HEK293 (cell line): Measurements from ENCODE around the gene VAT1L.

Experiments used
- CTCF ChIA-PET: fragments of 350-600 bp; formaldehyde crosslinking; extraction: SDS; loops from one replicate; lab custom pipeline; 2021; ENCODE audit warnings: antibody characterized with exemption; lab: Yijun Ruan, JAX
- POLR2A ChIA-PET: fragments of 300-600 bp; formaldehyde crosslinking; extraction: SDS; loops from one replicate; lab custom pipeline; 2020; ENCODE audit warnings: antibody characterized with exemption, inconsistent platforms; lab: Yijun Ruan, JAX
- H3K27ac ChIP-seq: fragments of 200-500 bp; sonication (Bioruptor generic); 2 replicates; pipeline ENCODE4 v1.5.1; 2014; ENCODE audit warnings: low read depth, low read length, control low read depth, inconsistent platforms; ENCODE audit errors: extremely low read depth
- H3K36me3 ChIP-seq, 2 experiments: fragments of 200-500 bp in 1 of 2; sonication (Bioruptor generic) in 1 of 2; 1 replicate in 1 of 2; 2 replicates in 1 of 2; pipeline ENCODE4 v1.5.1; 2014 to 2017; ENCODE audit warnings: inconsistent platforms in 2 of 2, low read length in 2 of 2; ENCODE audit not compliant: control insufficient read depth in 2 of 2, insufficient read depth in 1 of 2
- H3K4me1 ChIP-seq: fragments of 200-500 bp; sonication (Bioruptor generic); 2 replicates; pipeline ENCODE4 v1.5.1; 2014; ENCODE audit warnings: mild to moderate bottlenecking, low read length, inconsistent platforms; ENCODE audit not compliant: control insufficient read depth, insufficient read depth
- H3K4me3 ChIP-seq: 2 replicates; pipeline ENCODE4 v1.5.1; 2011; ENCODE audit warnings: low read depth, mild to moderate bottlenecking, control low read depth, low read length, moderate library complexity
- H3K9me3 ChIP-seq: fragments of 200-500 bp; sonication (Bioruptor generic); 2 replicates; pipeline ENCODE4 v1.5.1; 2014; ENCODE audit warnings: low read depth, low read length, inconsistent platforms; ENCODE audit not compliant: control insufficient read depth, insufficient read depth
- ATF2 ChIP-seq: fragments of 450-650 bp; formaldehyde crosslinking; IDR thresholded peaks from 2 replicates; pipeline ENCODE4 v1.5.1; 2016; ENCODE audit warnings: missing biosample characterization, missing genetic modification characterization, low read depth
- FEZF1 ChIP-seq: fragments of 450-650 bp; formaldehyde crosslinking; IDR thresholded peaks from 2 replicates; pipeline ENCODE4 v1.5.1; 2016; ENCODE audit warnings: missing biosample characterization, missing genetic modification characterization
- HOXC10 ChIP-seq: sonication (generic); formaldehyde crosslinking; IDR thresholded peaks from 2 replicates; pipeline ENCODE4 v1.8.1; 2023; ENCODE audit warnings: mild to moderate bottlenecking, missing genetic modification reagents
- KLF10 ChIP-seq: fragments of 450-650 bp; IDR thresholded peaks from 2 replicates; pipeline ENCODE4 v1.5.1; 2018; ENCODE audit warnings: missing biosample characterization, mild to moderate bottlenecking, missing genetic modification characterization
- KLF16 ChIP-seq: fragments of 450-650 bp; formaldehyde crosslinking; IDR thresholded peaks from 2 replicates; pipeline ENCODE4 v1.5.1; 2017; ENCODE audit warnings: missing biosample characterization, missing genetic modification characterization
- KLF9 ChIP-seq: fragments of 450-650 bp; formaldehyde crosslinking; IDR thresholded peaks from 2 replicates; pipeline ENCODE4 v1.5.1; 2016; ENCODE audit warnings: missing biosample characterization, missing genetic modification characterization, low read depth
- MYNN ChIP-seq: fragments of 450-650 bp; formaldehyde crosslinking; IDR thresholded peaks from 2 replicates; pipeline ENCODE4 v1.5.1; 2016; ENCODE audit warnings: missing biosample characterization, missing genetic modification characterization, borderline replicate concordance
- PBX3 ChIP-seq: sonication (generic); formaldehyde crosslinking; IDR thresholded peaks from 2 replicates; pipeline ENCODE4 v1.8.1; 2022; ENCODE audit warnings: mild to moderate bottlenecking, moderate library complexity, missing genetic modification reagents
- PRDM6 ChIP-seq: fragments of 450-650 bp; formaldehyde crosslinking; IDR thresholded peaks from 2 replicates; pipeline ENCODE4 v1.5.1; 2017; ENCODE audit warnings: missing biosample characterization, missing genetic modification characterization
- ZBTB44 ChIP-seq: fragments of 450-650 bp; IDR thresholded peaks from 2 replicates; pipeline ENCODE4 v1.5.1; 2018; ENCODE audit warnings: missing biosample characterization, mild to moderate bottlenecking, missing genetic modification characterization
- ZBTB8A ChIP-seq: fragments of 450-650 bp; formaldehyde crosslinking; IDR thresholded peaks from 2 replicates; pipeline ENCODE4 v1.5.1; 2016; ENCODE audit warnings: missing biosample characterization, missing genetic modification characterization
- ZNF148 ChIP-seq: fragments of 450-650 bp; formaldehyde crosslinking; IDR thresholded peaks from 2 replicates; pipeline ENCODE4 v1.5.0; 2017; ENCODE audit warnings: missing biosample characterization, missing genetic modification characterization, borderline replicate concordance
- ZNF19 ChIP-seq: fragments of 450-650 bp; formaldehyde crosslinking; IDR thresholded peaks from 2 replicates; pipeline ENCODE4; 2016; ENCODE audit warnings: missing biosample characterization, missing genetic modification characterization, low read depth
- ZNF362 ChIP-seq: fragments of 450-650 bp; formaldehyde crosslinking; IDR thresholded peaks from 2 replicates; pipeline ENCODE4 v1.5.1; 2016; ENCODE audit warnings: missing biosample characterization, missing genetic modification characterization
- ZNF473 ChIP-seq: fragments of 450-650 bp; formaldehyde crosslinking; IDR thresholded peaks from 2 replicates; pipeline ENCODE4 v1.5.1; 2017; ENCODE audit warnings: missing biosample characterization, missing genetic modification characterization
- ZNF513 ChIP-seq: fragments of 450-650 bp; IDR thresholded peaks from 2 replicates; pipeline ENCODE4 v1.5.1; 2018; ENCODE audit warnings: missing biosample characterization, missing genetic modification characterization
- ZNF561 ChIP-seq: fragments of 450-650 bp; IDR thresholded peaks from 2 replicates; pipeline ENCODE4 v1.5.1; 2018; ENCODE audit warnings: missing biosample characterization, missing genetic modification characterization, borderline replicate concordance
- ZNF610 ChIP-seq: fragments of 450-650 bp; formaldehyde crosslinking; IDR thresholded peaks from 2 replicates; pipeline ENCODE4 v1.5.1; 2016; ENCODE audit warnings: missing biosample characterization, missing genetic modification characterization, borderline replicate concordance
- ZNF791 ChIP-seq: fragments of 450-650 bp; formaldehyde crosslinking; IDR thresholded peaks from 2 replicates; pipeline ENCODE4 v1.5.1; 2016; ENCODE audit warnings: missing biosample characterization, missing genetic modification characterization
- ZSCAN18 ChIP-seq: fragments of 450-650 bp; formaldehyde crosslinking; IDR thresholded peaks from 2 replicates; pipeline ENCODE4 v1.5.1; 2016; ENCODE audit warnings: missing biosample characterization, missing genetic modification characterization

Gene VAT1L

GRCh38 chr16:77931058-77931457 lies 142.7 kb downstream of the VAT1L start:
- no peaks in the 10 kb centered on the region for H3K9me3 ChIP-seq
- CTCF ChIA-PET: interaction anchor here (0.5 to 0.7 kb wide), 2 partner anchors 21 to 58 kb away, joined by 3 read pairs; no protein-coding TSS in a partner anchor
- no peaks in the 10 kb centered on the region for H3K36me3 ChIP-seq
- no peaks in the 10 kb centered on the region for H3K4me1 ChIP-seq
- no peak overlapping the region for H3K4me3 ChIP-seq
- no peak overlapping the region for H3K27ac ChIP-seq
- TF ChIP-seq ZNF791 (tag by site-specific recombination): no peak
- TF ChIP-seq ZNF362 (tag by site-specific recombination): no peak
- TF ChIP-seq ZBTB8A: no peak
- no peak for TF ChIP-seq ZNF513
- no peak for TF ChIP-seq MYNN
- TF ChIP-seq KLF16 (tag by site-specific recombination): no peak
- no peak for TF ChIP-seq KLF9 (tag by site-specific recombination)
- no peak for TF ChIP-seq ZSCAN18
- no peak for TF ChIP-seq PBX3 (CRISPR knock-in tag)
- POLR2A ChIA-PET: no interaction called here

- ChIA-PET CTCF (no interaction called here), POLR2A (no interaction called here)
- Histone ChIP-seq H3K36me3 (no peaks in the 10 kb centered on the region), H3K4me3 (no peak overlapping the region), H3K4me1 (no peaks in the 10 kb centered on the region), H3K27ac (no peak overlapping the region), H3K9me3 (no peaks in the 10 kb centered on the region)
- TF ChIP-seq ZBTB44 (no peak), PRDM6 (no peak), ZNF610 (no peak), ATF2 (tag by site-specific recombination) (no peak), ZNF148 (no peak), ZNF473 (tag by site-specific recombination) (no peak), ZNF561 (tag by site-specific recombination) (no peak), KLF10 (tag by site-specific recombination) (no peak), ZNF19 (no peak), FEZF1 (tag by site-specific recombination) (no peak), HOXC10 (CRISPR knock-in tag) (no peak)
Observed at GRCh38 chr16:77937473-77938149, 149.2 kb downstream of the VAT1L start.
